K562 (cell line): Measurements from ENCODE around the gene TRPC1. TPM values are rescaled to one million over a fixed set of nuclear protein-coding genes. Genes with fewer than 3 reads are reported as not detected.

Experiments used
- ATF4 ChIP-seq: fragments of 450-650 bp; formaldehyde crosslinking; IDR thresholded peaks from 2 replicates; pipeline ENCODE4 v1.4.0; 2022; ENCODE audit warnings: mild to moderate bottlenecking, moderate library complexity
- CBX3 ChIP-seq, 2 experiments: IDR thresholded peaks; 1 replicate in 1 of 2; 2 replicates in 1 of 2; pipeline ENCODE4 v1.6.1; 2012; ENCODE audit warnings: inconsistent platforms in 2 of 2, low read length in 2 of 2, borderline replicate concordance in 1 of 2, control low read depth in 1 of 2
- CREB5 ChIP-seq: fragments of 250-450 bp; sonication (Bioruptor Pico); IDR thresholded peaks from 2 replicates; pipeline ENCODE4 v1.5.0; 2020; ENCODE audit warnings: mild to moderate bottlenecking
- EGR1 ChIP-seq: fragments of 450-650 bp; conservative IDR thresholded peaks from 2 replicates; pipeline ENCODE4 v1.6.1; 2017; ENCODE audit warnings: mild to moderate bottlenecking
- EZH2 ChIP-seq: IDR thresholded peaks from 2 replicates; pipeline ENCODE4 v1.6.1; 2012; ENCODE audit warnings: low read depth, mild to moderate bottlenecking, inconsistent platforms, low read length, borderline replicate concordance
- FOXO4 ChIP-seq: fragments of 450-650 bp; formaldehyde crosslinking; IDR thresholded peaks from 2 replicates; pipeline ENCODE4 v1.4.0; 2020; ENCODE audit warnings: mild to moderate bottlenecking, moderate library complexity
- GABPA ChIP-seq: fragments of 200-800 bp; sonication (Bioruptor generic); conservative IDR thresholded peaks from 2 replicates; pipeline ENCODE4 v1.6.1; 2016; ENCODE audit warnings: low read depth, missing genetic modification characterization, missing compliant biosample characterization
- GATAD2B ChIP-seq: fragments of 450-650 bp; IDR thresholded peaks from 2 replicates; pipeline ENCODE4 v1.6.1; 2017; ENCODE audit warnings: mild to moderate bottlenecking, borderline replicate concordance
- NCOA2 ChIP-seq, 2 experiments: fragments of 450-650 bp; IDR thresholded peaks; 2 replicates each; pipeline ENCODE4 v1.6.1; 2018; ENCODE audit warnings: mild to moderate bottlenecking in 2 of 2, moderate library complexity in 1 of 2; ENCODE audit not compliant: partially characterized antibody in 2 of 2
- PPARD ChIP-seq: fragments of 250-450 bp; sonication (Bioruptor Pico); IDR thresholded peaks from 2 replicates; pipeline ENCODE4 v1.8.0; 2022; ENCODE audit warnings: inconsistent platforms, mild to moderate bottlenecking, moderate library complexity
- SMAD2 ChIP-seq: fragments of 150-350 bp; IDR thresholded peaks from 2 replicates; pipeline ENCODE4 v1.6.1; 2014; ENCODE audit warnings: low read depth, mild to moderate bottlenecking, low read length
- SMC3 ChIP-seq: conservative IDR thresholded peaks from 2 replicates; pipeline ENCODE4 v1.6.1; 2011; ENCODE audit warnings: low read depth, low read length, improper control_type of control experiment; ENCODE audit not compliant: insufficient read depth
- SRF ChIP-seq, 2 experiments: fragments of 250-450, 450-650 bp in 1 of 2; sonication (Bioruptor Pico) in 1 of 2; sonication (generic) in 1 of 2; formaldehyde crosslinking; IDR thresholded peaks; 2 replicates each; pipeline versions ENCODE4 v1.5.0 to v1.5.1; 2020 to 2022; ENCODE audit warnings: mild to moderate bottlenecking in 1 of 2, missing genetic modification reagents in 1 of 2
- SRSF3 ChIP-seq: fragments of 200-400 bp; formaldehyde crosslinking; IDR thresholded peaks from 2 replicates; pipeline ENCODE4 v1.6.1; 2016; ENCODE audit warnings: mild to moderate bottlenecking, low read length, moderate library complexity; ENCODE audit not compliant: insufficient read depth
- TARDBP ChIP-seq: fragments of 450-650 bp; IDR thresholded peaks from 2 replicates; pipeline ENCODE4 v1.6.1; 2016
- ZFPM2 ChIP-seq: fragments of 250-450 bp; sonication (Bioruptor Pico); IDR thresholded peaks from 2 replicates; pipeline ENCODE4 v1.5.1; 2022; ENCODE audit warnings: mild to moderate bottlenecking
- ZNF384 ChIP-seq: IDR thresholded peaks from 2 replicates; pipeline ENCODE4 v1.6.1; 2012; ENCODE audit warnings: low read depth, low read length, improper control_type of control experiment
- ZNF408 ChIP-seq: fragments of 250-450 bp; sonication (Bioruptor Pico); IDR thresholded peaks from 2 replicates; pipeline ENCODE4 v1.4.0; 2020; ENCODE audit warnings: low read depth, mild to moderate bottlenecking, moderate library complexity
- ZNF551 ChIP-seq: fragments of 250-450 bp; sonication (Bioruptor Pico); IDR thresholded peaks from 2 replicates; pipeline ENCODE4 v1.5.0; 2021; ENCODE audit warnings: mild to moderate bottlenecking, moderate library complexity
- polyA plus RNA-seq, 8 experiments: library from polyadenylated mRNA; depleted of rRNA in 4 of 8; stranded (reverse) in 5 of 8; unstranded in 3 of 8; fragments of >200 nt; fragmentation: Nextera tagmentation in 2 of 8; fragmentation: Illumina TruSeq in 1 of 8; extraction: Ambion mirVana in 2 of 8; extraction: Trizol in 1 of 8; gene quantifications; 2 replicates each; pipeline versions ENCODE4 v1.2.1 to v1.2.3, GENCODE V29; 2011 to 2014; ENCODE audit warnings: inconsistent platforms in 1 of 8, missing spikeins in 1 of 8
- total RNA-seq, 7 experiments: library from RNA; depleted of rRNA in 6 of 7; stranded (reverse); fragments of >200 nt in 6 of 7; fragmentation: Illumina TruSeq in 2 of 7; extraction: Trizol in 2 of 7; gene quantifications; 2 replicates each; pipeline versions ENCODE4 v1.2.1 to v1.2.3, GENCODE V29; 2011 to 2021; ENCODE audit warnings: low replicate concordance in 1 of 7
- TF ChIP-seq, protein P1 (sequence below): fragments of 450-650 bp; IDR thresholded peaks from 2 replicates; pipeline ENCODE4 v1.6.1; 2016; ENCODE audit warnings: low read depth, mild to moderate bottlenecking, moderate library complexity
- TF ChIP-seq, protein P2 (sequence below), 2 experiments: fragments of 450-650 bp; IDR thresholded peaks; 2 replicates each; pipeline ENCODE4 v1.6.1; 2018; ENCODE audit warnings: mild to moderate bottlenecking in 2 of 2, low read depth in 1 of 2; ENCODE audit not compliant: partially characterized antibody in 2 of 2

The TRPC1 gene
- total and polyA plus RNA-seq, 9 of the 15 experiments (the other 6 are each of a cell fraction or from before 2014, with no cell fraction given): 1.4 to 6.5 (median 3.0) TPM

GRCh38 chr3:142828703-142829305, 105.0 kb downstream of the TRPC1 start (continued):
- TF ChIP-seq EZH2 (no peak), ZNF384 (no peak), ZFPM2 (CRISPR knock-in tag) (no peak), TARDBP (no peak), GATAD2B (no peak), SRF (CRISPR knock-in tag; IDR thresholded peaks at IDR 0.05) (no peak), EGR1 (no peak), FOXO4 (CRISPR knock-in tag) (no peak), SRSF3 (no peak), GABPA (no peak), CREB5 (no peak), ZNF408 (CRISPR knock-in tag) (no peak), CBX3 (IDR thresholded peaks at IDR 0.05; ENCODE audit: borderline replicate concordance in 1 of 2, low read length in 2 of 2) (no peak), ATF4 (no peak), SMC3 (peak; percentile 94), ZNF551 (CRISPR knock-in tag) (no peak), PPARD (CRISPR knock-in tag) (no peak), NCOA2 (IDR thresholded peaks at IDR 0.05; ENCODE audit: partially characterized antibody in 2 of 2) (no peak), SMAD2 (no peak)
- TF ChIP-seq, protein P1, sequence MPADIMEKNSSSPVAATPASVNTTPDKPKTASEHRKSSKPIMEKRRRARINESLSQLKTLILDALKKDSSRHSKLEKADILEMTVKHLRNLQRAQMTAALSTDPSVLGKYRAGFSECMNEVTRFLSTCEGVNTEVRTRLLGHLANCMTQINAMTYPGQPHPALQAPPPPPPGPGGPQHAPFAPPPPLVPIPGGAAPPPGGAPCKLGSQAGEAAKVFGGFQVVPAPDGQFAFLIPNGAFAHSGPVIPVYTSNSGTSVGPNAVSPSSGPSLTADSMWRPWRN: no peak
- TF ChIP-seq, protein P2, sequence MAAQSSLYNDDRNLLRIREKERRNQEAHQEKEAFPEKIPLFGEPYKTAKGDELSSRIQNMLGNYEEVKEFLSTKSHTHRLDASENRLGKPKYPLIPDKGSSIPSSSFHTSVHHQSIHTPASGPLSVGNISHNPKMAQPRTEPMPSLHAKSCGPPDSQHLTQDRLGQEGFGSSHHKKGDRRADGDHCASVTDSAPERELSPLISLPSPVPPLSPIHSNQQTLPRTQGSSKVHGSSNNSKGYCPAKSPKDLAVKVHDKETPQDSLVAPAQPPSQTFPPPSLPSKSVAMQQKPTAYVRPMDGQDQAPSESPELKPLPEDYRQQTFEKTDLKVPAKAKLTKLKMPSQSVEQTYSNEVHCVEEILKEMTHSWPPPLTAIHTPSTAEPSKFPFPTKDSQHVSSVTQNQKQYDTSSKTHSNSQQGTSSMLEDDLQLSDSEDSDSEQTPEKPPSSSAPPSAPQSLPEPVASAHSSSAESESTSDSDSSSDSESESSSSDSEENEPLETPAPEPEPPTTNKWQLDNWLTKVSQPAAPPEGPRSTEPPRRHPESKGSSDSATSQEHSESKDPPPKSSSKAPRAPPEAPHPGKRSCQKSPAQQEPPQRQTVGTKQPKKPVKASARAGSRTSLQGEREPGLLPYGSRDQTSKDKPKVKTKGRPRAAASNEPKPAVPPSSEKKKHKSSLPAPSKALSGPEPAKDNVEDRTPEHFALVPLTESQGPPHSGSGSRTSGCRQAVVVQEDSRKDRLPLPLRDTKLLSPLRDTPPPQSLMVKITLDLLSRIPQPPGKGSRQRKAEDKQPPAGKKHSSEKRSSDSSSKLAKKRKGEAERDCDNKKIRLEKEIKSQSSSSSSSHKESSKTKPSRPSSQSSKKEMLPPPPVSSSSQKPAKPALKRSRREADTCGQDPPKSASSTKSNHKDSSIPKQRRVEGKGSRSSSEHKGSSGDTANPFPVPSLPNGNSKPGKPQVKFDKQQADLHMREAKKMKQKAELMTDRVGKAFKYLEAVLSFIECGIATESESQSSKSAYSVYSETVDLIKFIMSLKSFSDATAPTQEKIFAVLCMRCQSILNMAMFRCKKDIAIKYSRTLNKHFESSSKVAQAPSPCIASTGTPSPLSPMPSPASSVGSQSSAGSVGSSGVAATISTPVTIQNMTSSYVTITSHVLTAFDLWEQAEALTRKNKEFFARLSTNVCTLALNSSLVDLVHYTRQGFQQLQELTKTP (IDR thresholded peaks at IDR 0.05; ENCODE audit: low read depth in 1 of 2, partially characterized antibody in 2 of 2): no peak
